Heart left ventricle (tissue), 13 donors: ENCODE data around the gene PIK3C2A.

Source experiments
- POLR2A ChIP-seq, 2 donors: fragments of 450-650 bp; IDR thresholded peaks; one replicate each; pipeline ENCODE4 v1.6.1; 2017; ENCODE audit warnings: antibody characterized with exemption in 2 of 2, mild to moderate bottlenecking in 2 of 2, moderate library complexity in 2 of 2
- TF ChIP-seq, protein P1 (sequence below), 12 donors: fragments of 200-600 bp; sonication (generic) in 4 of 12; IDR thresholded peaks; one replicate each; pipeline versions ENCODE4 v1.5.0 to v1.8.0; 2018 to 2022; ENCODE audit warnings: antibody characterized with exemption in 12 of 12, mild to moderate bottlenecking in 5 of 12
- donor health status: ischemic (EF 13 %, LVEDD 7.1; RV severe dilation, severe dysfunction).
- donor health status: DM: no; HTN: yes; CAD: no.
- donor health status: DM: no; HTN: no; CAD: no.
- donor health status: ischemic (EF 25% LVEDD 6.9; RV normal size, moderate dysfunction).
- donor health status: ischemic (EF 25% LVEDD 5.7; RV mildly dilated, moderate dysfunction).
- donor health status: ischemic (EF 35%, LVEDD 5.7; RV mildly dilated, moderate dysfunction).
- donor health status: nonischemic (EF 11% LVEDD 7.7; RV severe dilation, severe dysfunction).
- donor health status: DM: yes; HTN: yes; CAD: no.
- donor health status: PGD.
- donor health status: ischemic (EF 29% LVEDD 5.4; RV normal size, mild dysfunction).
- donor health status: nonischemic (EF 23%, LVEDD 6.1; RV moderate dilation, normal function).

DNA sequence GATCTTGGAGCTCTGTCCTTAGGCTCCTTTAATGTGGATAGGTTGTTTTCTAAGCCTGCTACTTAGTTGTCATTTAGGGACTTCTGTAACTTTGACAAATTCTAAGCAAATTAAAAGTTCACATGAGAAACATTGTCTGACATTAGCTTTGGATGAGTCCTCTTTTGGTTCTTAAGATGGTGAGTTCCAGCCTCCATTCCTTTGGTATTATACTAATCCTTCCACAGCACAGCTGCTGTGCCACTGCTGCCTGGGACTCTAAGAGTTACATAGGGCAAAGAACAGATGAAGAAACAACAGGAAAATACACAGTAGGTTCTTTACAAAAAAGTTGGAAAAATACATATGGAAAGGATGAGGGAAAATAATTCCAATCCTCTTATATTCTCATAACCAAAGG, 25.3 kb upstream of the PIK3C2A start:
- TF ChIP-seq, protein P1, sequence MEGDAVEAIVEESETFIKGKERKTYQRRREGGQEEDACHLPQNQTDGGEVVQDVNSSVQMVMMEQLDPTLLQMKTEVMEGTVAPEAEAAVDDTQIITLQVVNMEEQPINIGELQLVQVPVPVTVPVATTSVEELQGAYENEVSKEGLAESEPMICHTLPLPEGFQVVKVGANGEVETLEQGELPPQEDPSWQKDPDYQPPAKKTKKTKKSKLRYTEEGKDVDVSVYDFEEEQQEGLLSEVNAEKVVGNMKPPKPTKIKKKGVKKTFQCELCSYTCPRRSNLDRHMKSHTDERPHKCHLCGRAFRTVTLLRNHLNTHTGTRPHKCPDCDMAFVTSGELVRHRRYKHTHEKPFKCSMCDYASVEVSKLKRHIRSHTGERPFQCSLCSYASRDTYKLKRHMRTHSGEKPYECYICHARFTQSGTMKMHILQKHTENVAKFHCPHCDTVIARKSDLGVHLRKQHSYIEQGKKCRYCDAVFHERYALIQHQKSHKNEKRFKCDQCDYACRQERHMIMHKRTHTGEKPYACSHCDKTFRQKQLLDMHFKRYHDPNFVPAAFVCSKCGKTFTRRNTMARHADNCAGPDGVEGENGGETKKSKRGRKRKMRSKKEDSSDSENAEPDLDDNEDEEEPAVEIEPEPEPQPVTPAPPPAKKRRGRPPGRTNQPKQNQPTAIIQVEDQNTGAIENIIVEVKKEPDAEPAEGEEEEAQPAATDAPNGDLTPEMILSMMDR (IDR thresholded peaks at IDR 0.05), result no peak
- TF ChIP-seq POLR2A (IDR thresholded peaks at IDR 0.05), result no peak
